Stimulated activated CD4-positive, alpha-beta T cell treated with anti-CD3 and anti-CD28 coated beads, Interleukin-1b, Interleukin-23, amount 100 ng/mL, for 24 hours (primary cell): ENCODE data around the gene ADCY6.

Source experiments
- DNase-seq, 4 experiments: peaks; one replicate each; pipeline ENCODE4 v3.0.0-alpha.2; 2020; ENCODE audit warnings: low read depth in 4 of 4, low spot score in 1 of 4

Gene ADCY6

GRCh38 chr12:48786591-48787544 is 2.0 kb downstream of the ADCY6 start:
- no peak for DNase-seq

GRCh38 chr12:48783432-48783831 is 5.5 kb downstream of the ADCY6 start:
- DNase-seq = no peak

GRCh38 chr12:48782457-48783395 is 6.2 kb downstream of the ADCY6 start:
- DNase-seq = no peak

GRCh38 chr12:48781750-48782456 is 7.0 kb downstream of the ADCY6 start:
- no peak for DNase-seq

- DNase-seq = no peak
Measured at GRCh38 chr12:48780381-48781025, 8.4 kb downstream of the ADCY6 start.

GRCh38 chr12:48779869-48780268 is 9.0 kb downstream of the ADCY6 start:
- DNase-seq = no peak

- no peak for DNase-seq
Measured at GRCh38 chr12:48777501-48778400, 11.1 kb downstream of the ADCY6 start.

GRCh38 chr12:48776956-48777355 is 11.9 kb downstream of the ADCY6 start:
- no peak for DNase-seq

- DNase-seq = no peak
Measured at GRCh38 chr12:48775991-48776649, 12.8 kb downstream of the ADCY6 start.

GRCh38 chr12:48775299-48775698 is 13.6 kb downstream of the ADCY6 start:
- DNase-seq = no peak

GRCh38 chr12:48774516-48774915 is 14.4 kb downstream of the ADCY6 start:
- no peak for DNase-seq

- no peak for DNase-seq
Measured at GRCh38 chr12:48773686-48774085, 15.2 kb downstream of the ADCY6 start.

- DNase-seq = no peak
Measured at GRCh38 chr12:48771588-48772112, 17.2 kb downstream of the ADCY6 start.

GRCh38 chr12:48770756-48771155 is 18.1 kb downstream of the ADCY6 start:
- DNase-seq = no peak

- no peak for DNase-seq
Measured at GRCh38 chr12:48768736-48769135, 20.2 kb downstream of the ADCY6 start.

GRCh38 chr12:48768147-48768546 is 20.7 kb downstream of the ADCY6 start:
- DNase-seq = no peak

GRCh38 chr12:48767521-48767920 is 21.4 kb downstream of the ADCY6 start:
- no peak for DNase-seq

GRCh38 chr12:48767047-48767446 is 21.8 kb downstream of the ADCY6 start:
- DNase-seq = no peak

- DNase-seq = no peak
Measured at GRCh38 chr12:48765753-48766162, 23.1 kb downstream of the ADCY6 start.
